ENCODE data around the gene TMC6.
"Not testable (repeated sequence)": the region's sequence is repeated elsewhere in the genome, so short reads cannot be mapped to it uniquely, and the experiment has no call there.

Gene TMC6

DNA sequence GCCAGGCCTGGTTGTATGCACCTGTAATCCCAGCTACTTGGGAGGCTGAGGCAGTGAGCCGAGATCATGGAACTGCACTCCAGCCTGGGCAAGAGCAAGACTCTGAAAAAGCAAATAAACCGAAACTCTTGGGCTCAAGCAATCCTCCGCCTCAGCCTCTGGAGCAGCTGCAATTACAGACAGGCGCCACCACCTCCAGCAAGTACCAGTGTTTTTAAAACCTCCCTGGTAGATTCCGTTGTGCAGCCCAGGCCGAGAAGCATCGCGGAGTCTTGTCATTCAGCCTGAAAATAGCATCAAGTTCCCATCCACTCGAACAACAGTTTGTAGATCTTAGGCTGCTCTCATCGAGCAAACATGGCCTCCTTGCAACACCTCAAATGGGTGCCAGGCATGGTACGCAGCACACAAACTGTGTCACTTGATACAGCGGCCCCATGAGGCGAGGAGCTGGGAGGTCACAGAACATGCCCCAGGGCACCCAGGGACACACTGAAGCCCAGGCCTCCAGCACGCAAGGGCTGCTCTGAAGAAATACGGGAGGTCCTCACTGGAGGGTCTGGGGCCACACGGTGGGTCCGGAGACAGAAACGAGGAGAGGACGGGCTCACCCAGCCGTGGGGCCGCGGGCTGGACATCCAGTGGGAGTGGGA is 18.1 kb downstream of the TMC6 start:
- no peak for DNase-seq (ENCODE audit: low read depth in 2 of 2)

DNA sequence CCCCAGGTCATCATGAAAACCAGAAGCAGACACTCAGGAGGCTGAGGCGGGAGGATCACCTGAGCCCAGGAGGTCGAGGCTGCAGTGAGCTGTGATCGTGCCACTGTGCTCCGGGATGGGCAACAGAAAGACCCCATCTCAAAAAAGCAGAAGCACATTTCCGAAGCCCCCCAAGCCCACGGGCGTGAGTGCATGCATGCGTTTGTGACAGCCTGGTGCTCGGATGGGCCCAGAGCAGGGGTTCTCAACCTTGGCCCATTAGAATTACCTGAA is 19.1 kb downstream of the TMC6 start:
- no peak for DNase-seq (ENCODE audit: low read depth in 2 of 2)

DNA sequence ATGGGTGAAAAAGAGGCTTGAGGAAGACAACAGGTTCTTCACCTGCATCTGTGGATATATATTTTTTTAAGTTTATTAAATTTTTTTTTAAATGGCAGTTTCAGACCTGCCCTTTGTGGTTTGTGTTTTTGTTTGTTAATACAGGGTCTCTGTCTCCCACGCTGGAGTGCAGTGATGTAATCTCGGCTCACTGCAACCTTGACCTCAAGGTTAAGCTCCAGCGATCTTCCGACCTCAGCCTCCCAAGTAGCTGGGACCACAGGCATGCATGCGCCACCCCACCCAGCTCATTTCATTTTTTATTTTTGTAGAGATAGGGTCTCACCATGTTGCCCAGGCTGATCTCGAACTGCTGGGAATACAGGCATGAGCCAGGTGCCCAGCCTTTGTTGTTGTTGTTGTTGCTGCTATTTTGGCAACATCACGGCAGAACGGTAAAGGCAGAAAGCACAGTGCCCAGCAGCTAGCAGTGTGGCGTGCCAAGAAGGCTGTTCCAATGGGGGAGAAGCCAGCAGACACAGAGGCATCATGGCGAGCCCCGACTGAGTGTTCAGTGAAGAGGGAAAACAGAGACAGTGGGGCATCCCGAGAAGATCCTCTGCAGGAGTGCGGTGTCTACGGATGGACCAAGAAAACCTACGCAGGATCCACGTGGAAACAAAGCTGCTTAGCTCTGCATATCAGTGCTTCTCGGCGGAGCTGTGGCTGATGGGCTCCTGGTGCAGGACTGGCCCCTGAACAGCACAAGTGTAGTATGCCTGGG is 19.6 kb downstream of the TMC6 start:
- no peak for DNase-seq (ENCODE audit: low read depth in 2 of 2)

DNA sequence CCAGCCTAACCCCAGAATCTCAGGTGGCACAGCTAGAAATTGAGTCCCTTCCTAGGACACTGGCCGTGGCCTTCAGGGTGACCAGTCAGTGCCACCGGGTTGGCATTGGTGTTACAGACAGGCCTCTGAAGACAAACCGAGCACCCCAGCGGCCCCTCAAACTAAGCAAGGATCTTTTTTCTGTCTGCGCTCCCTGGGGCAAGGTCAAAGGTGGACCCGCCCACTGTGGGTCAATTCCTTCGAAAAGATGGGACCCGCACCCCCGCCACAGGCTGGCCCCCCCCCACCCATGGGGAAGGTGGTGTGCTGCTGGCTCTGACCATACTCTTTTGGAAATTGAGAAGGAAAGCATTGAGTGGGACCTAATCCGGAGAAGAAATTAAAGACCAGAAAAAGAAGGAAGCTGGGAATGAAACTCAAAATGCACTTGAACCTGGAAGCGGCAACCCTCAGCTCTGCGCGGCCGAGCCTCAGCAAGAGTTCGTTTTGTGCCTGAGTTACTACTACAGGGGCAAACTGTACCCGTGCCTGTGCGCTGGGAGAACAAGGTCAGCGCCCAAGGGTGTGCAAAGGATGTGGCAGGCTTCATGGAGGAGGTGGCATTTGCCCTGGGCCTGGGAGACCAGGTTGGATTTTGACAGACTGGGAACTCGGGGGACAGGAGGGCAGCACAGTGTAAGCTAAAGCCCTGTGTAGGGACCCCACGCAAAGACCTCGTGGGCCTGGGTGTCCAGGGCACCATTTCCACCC is 20.4 kb downstream of the TMC6 start:
- no peak for DNase-seq (ENCODE audit: low read depth in 2 of 2)

DNA sequence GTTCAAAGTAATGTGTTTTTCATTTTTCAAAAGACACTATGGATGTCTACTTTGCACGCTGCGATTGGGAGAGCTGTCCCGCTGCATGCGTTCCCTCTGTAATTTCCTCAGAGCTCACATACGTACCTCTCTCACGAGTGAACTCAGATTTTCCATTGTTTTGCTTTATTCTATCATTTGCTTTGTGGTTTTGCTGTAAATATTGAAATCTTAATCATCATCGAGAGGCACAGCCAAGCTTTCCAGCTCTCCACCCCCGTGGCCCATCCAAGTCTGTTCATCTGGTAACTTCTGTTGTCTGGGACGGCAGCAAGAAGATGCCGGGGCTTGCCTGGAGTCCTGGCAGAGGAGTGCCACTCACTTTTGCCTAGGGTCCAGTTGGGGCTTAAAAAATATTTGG is 21.1 kb downstream of the TMC6 start:
- DNase-seq (ENCODE audit: low read depth in 2 of 2) = no peak

- no peak for DNase-seq (ENCODE audit: low read depth in 2 of 2)
Observed at GRCh38 chr17:78106211-78106610, 22.3 kb downstream of the TMC6 start.

GRCh38 chr17:78105551-78105950 is 23.0 kb downstream of the TMC6 start:
- no peak for DNase-seq (ENCODE audit: low read depth in 2 of 2)

- no peak for DNase-seq (ENCODE audit: low read depth in 2 of 2)
Observed at GRCh38 chr17:78105101-78105500, 23.5 kb downstream of the TMC6 start.

- no peak for DNase-seq (ENCODE audit: low read depth in 2 of 2)
Observed at GRCh38 chr17:78104540-78104941, 24.0 kb downstream of the TMC6 start.

DNA sequence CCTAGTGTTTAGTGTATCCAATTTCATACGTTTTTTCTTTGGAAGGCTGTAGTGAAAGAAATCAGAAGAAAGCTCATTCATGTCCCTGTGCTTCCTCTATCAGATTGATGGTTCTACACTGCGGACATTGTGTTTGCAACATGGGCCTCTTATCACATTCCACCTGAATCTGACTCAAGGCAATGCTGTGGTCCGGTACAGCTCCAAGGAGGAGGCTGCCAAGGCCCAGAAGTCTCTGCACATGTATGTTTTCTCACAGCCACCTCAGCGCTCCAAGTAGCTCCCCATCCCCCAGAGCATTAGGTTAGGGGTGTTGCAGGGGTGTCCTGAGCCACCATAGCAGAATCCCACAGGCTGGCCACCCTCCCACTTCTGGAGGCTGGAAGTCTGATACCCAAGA is 25.2 kb downstream of the TMC6 start:
- DNase-seq (ENCODE audit: low read depth in 2 of 2) = no peak

GRCh38 chr17:78101542-78101941 is 27.0 kb downstream of the TMC6 start:
- DNase-seq (ENCODE audit: low read depth in 2 of 2) = no peak

- DNase-seq (ENCODE audit: low read depth in 2 of 2) = no peak
Observed at GRCh38 chr17:78101112-78101511, 27.4 kb downstream of the TMC6 start.

- DNase-seq (ENCODE audit: low read depth in 2 of 2) = no peak
Observed at GRCh38 chr17:78096093-78096492, 32.5 kb downstream of the TMC6 start.

GRCh38 chr17:78095035-78095434 is 33.5 kb downstream of the TMC6 start:
- no peak for DNase-seq (ENCODE audit: low read depth in 2 of 2)

- no peak for DNase-seq (ENCODE audit: low read depth in 2 of 2)
Observed at GRCh38 chr17:78092794-78093324, 35.7 kb downstream of the TMC6 start.

DNA sequence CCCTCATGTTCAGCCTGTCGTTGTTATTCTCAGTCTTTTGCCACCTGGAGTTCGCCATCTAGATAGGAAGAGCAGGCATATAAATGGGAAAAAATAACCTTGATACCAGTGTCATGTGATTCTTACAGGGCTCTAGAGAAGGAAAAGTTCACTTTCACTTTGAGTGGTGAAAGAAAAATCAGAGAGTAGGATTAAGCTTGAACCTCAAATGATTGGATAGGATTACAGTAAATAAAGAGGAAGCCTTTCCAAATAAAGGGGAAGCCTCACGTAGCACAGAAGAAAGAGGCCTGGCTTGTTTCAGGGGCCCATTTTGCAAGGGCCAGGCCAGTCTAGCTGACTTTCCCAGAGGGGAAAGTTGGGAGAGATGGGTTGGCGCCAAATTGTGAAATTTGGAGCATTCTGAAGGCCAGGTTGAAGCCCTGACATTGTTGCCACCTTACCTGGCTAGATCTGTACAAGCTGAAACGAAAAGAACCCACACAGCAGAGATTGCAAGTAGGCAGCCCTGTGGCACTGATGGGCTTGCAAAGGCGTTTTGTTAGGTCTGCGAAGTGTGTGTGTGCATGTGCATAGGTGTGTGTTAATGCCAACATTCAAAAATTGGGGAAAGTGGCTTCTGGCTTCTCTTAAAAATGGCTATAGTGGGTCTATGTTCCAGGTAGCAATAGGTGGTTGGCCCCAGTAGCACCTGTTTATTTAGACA is 38.8 kb downstream of the TMC6 start:
- DNase-seq (ENCODE audit: low read depth in 2 of 2) = no peak

DNA sequence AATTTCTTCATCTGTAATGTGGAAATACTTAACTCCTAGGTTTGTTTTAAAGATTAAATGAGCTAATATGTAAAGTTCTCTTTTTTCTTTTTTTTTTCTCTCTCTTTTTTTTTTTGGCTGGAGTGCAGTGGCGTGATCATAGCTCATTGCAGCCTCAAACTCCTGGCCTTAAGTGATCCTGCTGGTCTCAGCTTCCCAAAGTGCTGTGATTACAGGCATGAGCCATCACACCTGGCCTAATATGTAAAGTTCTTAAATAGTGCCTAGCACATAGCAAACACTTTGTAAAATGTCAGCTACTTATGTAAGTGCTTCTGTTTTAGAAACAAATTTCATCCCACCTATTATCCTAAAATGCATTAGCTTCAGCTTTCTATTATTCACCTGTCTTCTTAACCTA is 40.0 kb downstream of the TMC6 start:
- no peak for DNase-seq (ENCODE audit: low read depth in 2 of 2)

GRCh38 chr17:78086740-78087139 is 41.8 kb downstream of the TMC6 start:
- DNase-seq (ENCODE audit: low read depth in 2 of 2) = no peak

DNA sequence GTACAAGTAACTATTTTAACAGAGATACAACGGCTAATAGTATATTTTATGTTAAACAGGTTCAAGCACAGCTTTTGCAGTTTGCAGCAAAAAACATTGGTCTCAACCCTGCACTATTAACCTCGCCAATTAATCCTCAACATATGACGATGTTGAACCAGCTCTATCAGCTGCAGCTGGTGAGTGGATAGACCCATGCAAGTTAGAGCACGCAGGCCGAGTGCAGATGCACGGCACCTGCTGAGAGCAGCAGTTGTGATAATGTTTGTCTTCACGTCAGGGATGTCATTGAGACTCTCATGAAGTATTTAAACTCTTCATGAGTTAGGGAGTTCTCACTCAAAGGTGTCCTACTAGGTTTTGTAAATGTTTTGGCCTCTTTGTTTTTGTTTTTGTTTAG is 45.6 kb downstream of the TMC6 start:
- DNase-seq (ENCODE audit: low read depth in 2 of 2) = no peak

DNA sequence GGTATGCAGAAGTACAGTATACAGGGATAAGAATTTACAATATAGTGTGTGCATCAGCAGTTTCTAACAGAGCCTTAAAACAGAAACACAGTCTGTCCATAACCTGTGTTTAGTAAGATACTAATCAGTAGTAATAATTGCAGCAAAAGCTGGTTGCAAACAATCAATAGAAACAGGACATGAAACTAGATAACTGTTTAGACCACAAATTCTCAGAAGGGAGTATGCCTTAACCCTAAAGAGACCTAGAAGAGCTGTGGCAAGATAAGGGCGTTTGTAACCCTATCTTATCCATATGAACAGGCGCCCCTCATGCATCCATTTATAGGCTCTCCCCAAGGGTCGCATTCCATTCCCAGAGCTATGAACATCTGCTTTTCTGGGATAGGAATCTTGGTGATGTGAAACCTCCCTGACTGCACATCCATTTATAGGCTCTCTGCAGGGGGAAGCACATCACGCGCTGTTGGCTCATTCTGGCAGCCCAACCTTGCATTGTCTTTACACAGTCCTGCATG is 46.1 kb downstream of the TMC6 start:
- DNase-seq (ENCODE audit: low read depth in 2 of 2) = not testable (repeated sequence)

- no peak for DNase-seq (ENCODE audit: low read depth in 2 of 2)
Observed at GRCh38 chr17:78081551-78081950, 47.0 kb downstream of the TMC6 start.

DNA sequence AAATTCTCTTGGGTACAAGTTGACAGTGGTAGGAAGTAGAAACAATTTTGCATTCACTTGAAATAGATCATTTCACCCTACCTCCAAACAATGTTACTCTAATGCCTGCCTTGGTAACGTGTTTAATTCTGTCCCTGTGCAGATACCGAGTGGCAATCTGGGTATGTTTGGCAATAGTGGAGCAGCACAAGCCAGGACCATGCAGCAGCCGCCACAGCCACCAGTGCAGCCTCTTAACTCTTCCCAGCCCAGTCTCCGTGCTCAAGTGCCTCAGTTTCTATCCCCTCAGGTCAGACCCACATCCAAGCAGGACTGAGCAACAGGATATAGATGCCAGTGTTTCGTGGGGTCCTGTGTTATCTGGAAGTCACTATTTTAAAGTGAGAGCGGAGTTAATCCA is 49.3 kb downstream of the TMC6 start:
- DNase-seq (ENCODE audit: low read depth in 2 of 2) = no peak
